ENCODE data around the gene MGAT5.

DNA sequence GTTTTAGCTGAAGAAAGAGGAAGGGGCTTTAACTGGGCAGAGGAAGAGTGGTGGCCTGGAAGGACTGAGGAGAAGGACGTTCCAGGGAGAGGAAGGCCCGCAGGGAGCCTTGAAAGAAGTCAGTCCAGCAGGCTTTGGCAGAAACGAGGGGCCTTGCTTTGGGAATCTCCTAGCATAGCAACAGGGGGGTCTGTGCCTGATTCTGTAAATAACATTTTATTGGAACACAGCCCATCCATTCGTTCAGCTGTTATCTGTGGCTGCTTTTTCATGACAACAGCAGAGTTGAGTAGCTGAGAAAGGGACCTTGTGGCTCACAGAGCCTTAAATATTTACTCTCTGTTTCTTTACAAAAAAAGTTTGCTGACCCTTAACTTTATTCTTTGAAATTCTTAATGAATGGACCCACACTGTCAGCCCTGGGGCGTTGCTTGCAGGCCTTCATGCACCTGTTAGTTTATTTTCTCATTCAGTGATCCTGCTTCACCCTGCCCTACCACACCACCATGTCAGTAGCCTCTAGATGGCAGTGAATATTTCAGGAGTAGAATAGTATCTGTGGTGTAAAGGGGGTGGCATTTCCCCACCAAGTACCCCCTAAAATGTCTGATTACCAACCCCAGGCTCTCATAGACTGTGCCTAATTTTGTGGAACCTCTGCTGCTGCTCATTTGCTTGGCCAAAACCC lies 61.0 kb downstream of the MGAT5 start:
- TF ChIP-seq CREB5 (CRISPR knock-in tag; IDR thresholded peaks at IDR 0.05; ENCODE audit: low read depth) = no peak
- no peak for TF ChIP-seq RARB (CRISPR knock-in tag; IDR thresholded peaks at IDR 0.05)
- TF ChIP-seq SNAI2 (CRISPR knock-in tag; IDR thresholded peaks at IDR 0.05) = no peak
- TF ChIP-seq PATZ1 (CRISPR knock-in tag; IDR thresholded peaks at IDR 0.05; ENCODE audit: borderline replicate concordance) = no peak
- TF ChIP-seq, protein P1, sequence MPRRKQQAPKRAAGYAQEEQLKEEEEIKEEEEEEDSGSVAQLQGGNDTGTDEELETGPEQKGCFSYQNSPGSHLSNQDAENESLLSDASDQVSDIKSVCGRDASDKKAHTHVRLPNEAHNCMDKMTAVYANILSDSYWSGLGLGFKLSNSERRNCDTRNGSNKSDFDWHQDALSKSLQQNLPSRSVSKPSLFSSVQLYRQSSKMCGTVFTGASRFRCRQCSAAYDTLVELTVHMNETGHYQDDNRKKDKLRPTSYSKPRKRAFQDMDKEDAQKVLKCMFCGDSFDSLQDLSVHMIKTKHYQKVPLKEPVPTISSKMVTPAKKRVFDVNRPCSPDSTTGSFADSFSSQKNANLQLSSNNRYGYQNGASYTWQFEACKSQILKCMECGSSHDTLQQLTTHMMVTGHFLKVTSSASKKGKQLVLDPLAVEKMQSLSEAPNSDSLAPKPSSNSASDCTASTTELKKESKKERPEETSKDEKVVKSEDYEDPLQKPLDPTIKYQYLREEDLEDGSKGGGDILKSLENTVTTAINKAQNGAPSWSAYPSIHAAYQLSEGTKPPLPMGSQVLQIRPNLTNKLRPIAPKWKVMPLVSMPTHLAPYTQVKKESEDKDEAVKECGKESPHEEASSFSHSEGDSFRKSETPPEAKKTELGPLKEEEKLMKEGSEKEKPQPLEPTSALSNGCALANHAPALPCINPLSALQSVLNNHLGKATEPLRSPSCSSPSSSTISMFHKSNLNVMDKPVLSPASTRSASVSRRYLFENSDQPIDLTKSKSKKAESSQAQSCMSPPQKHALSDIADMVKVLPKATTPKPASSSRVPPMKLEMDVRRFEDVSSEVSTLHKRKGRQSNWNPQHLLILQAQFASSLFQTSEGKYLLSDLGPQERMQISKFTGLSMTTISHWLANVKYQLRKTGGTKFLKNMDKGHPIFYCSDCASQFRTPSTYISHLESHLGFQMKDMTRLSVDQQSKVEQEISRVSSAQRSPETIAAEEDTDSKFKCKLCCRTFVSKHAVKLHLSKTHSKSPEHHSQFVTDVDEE (CRISPR knock-in tag; IDR thresholded peaks at IDR 0.05) = no peak
- no peak for TF ChIP-seq OSR1 (CRISPR knock-in tag; IDR thresholded peaks at IDR 0.05)
- no peak for TF ChIP-seq ZNF565 (CRISPR knock-in tag; conservative IDR thresholded peaks at IDR 0.05; ENCODE audit: low read depth)
- TF ChIP-seq ZFP3 (CRISPR knock-in tag; IDR thresholded peaks at IDR 0.05) = no peak
- no peak for TF ChIP-seq ISL1 (CRISPR knock-in tag; IDR thresholded peaks at IDR 0.05)
- TF ChIP-seq ZNF70 (CRISPR knock-in tag; IDR thresholded peaks at IDR 0.05) = no peak
